SK-N-SH (cell line): ENCODE results near the gene FAM240A.

Source experiments
- CHD2 ChIP-seq: fragments of 150-350 bp; IDR thresholded peaks from 2 replicates; pipeline ENCODE4 v1.6.1; 2018; ENCODE audit warnings: low read length; ENCODE audit not compliant: partially characterized antibody
- GABPA ChIP-seq: IDR thresholded peaks from 2 replicates; pipeline ENCODE4 v1.4.0; 2012; ENCODE audit warnings: low read depth, mild to moderate bottlenecking
- NFIC ChIP-seq: IDR thresholded peaks from 2 replicates; pipeline ENCODE4 v1.4.0; 2012; ENCODE audit warnings: borderline replicate concordance
- RXRA ChIP-seq: IDR thresholded peaks from 2 replicates; pipeline ENCODE4 v1.4.0; 2012; ENCODE audit warnings: low read depth, mild to moderate bottlenecking, borderline replicate concordance
- SMC3 ChIP-seq: IDR thresholded peaks from 2 replicates; pipeline ENCODE4 v1.6.1; 2012; ENCODE audit warnings: low read depth, low read length, improper control_type of control experiment
- TF ChIP-seq, protein P1 (sequence below): fragments of 200-600 bp; sonication (generic); IDR thresholded peaks from 2 replicates; pipeline ENCODE4 v1.6.1; 2017; ENCODE audit warnings: antibody characterized with exemption, mild to moderate bottlenecking, moderate library complexity
- TF ChIP-seq, protein P2 (sequence below): IDR thresholded peaks from 2 replicates; pipeline ENCODE4; 2012
- TF ChIP-seq, protein P3 (sequence below): IDR thresholded peaks from 2 replicates; pipeline ENCODE4 v1.4.0; 2012; ENCODE audit warnings: low read depth, borderline replicate concordance
- TF ChIP-seq, protein P4 (sequence below): IDR thresholded peaks from 2 replicates; pipeline ENCODE4 v1.4.0; 2012; ENCODE audit warnings: low read depth
- TF ChIP-seq, protein P5 (sequence below): fragments of 150-350 bp; IDR thresholded peaks from 2 replicates; pipeline ENCODE4 v1.6.1; 2016; ENCODE audit warnings: mild to moderate bottlenecking, low read depth, low read length

DNA sequence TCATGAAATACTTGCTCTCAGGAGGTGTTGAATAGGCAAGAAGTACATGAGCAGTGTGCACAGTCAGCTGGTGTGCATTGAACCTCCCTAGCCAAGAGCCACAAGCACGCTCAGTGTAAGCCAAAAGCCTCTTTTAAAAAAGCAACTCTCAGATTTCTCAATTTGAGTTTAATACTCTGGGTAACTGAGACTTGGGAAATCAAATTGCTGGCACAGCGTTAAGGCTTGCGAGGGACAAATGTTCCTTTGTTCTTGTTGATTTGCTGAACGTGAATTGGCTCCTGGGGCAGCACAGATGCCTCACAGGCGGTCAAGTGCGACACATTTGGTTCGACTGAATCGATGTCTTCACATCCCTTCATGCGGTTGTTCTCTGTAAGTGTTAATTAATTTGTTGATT lies at the start of gene FAM240A:
- no peak for TF ChIP-seq RXRA
- TF ChIP-seq, protein P1, sequence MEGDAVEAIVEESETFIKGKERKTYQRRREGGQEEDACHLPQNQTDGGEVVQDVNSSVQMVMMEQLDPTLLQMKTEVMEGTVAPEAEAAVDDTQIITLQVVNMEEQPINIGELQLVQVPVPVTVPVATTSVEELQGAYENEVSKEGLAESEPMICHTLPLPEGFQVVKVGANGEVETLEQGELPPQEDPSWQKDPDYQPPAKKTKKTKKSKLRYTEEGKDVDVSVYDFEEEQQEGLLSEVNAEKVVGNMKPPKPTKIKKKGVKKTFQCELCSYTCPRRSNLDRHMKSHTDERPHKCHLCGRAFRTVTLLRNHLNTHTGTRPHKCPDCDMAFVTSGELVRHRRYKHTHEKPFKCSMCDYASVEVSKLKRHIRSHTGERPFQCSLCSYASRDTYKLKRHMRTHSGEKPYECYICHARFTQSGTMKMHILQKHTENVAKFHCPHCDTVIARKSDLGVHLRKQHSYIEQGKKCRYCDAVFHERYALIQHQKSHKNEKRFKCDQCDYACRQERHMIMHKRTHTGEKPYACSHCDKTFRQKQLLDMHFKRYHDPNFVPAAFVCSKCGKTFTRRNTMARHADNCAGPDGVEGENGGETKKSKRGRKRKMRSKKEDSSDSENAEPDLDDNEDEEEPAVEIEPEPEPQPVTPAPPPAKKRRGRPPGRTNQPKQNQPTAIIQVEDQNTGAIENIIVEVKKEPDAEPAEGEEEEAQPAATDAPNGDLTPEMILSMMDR = no peak
- TF ChIP-seq, protein P2, sequence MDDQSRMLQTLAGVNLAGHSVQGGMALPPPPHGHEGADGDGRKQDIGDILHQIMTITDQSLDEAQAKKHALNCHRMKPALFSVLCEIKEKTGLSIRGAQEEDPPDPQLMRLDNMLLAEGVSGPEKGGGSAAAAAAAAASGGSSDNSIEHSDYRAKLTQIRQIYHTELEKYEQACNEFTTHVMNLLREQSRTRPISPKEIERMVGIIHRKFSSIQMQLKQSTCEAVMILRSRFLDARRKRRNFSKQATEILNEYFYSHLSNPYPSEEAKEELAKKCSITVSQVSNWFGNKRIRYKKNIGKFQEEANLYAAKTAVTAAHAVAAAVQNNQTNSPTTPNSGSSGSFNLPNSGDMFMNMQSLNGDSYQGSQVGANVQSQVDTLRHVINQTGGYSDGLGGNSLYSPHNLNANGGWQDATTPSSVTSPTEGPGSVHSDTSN = no peak
- TF ChIP-seq, protein P3, sequence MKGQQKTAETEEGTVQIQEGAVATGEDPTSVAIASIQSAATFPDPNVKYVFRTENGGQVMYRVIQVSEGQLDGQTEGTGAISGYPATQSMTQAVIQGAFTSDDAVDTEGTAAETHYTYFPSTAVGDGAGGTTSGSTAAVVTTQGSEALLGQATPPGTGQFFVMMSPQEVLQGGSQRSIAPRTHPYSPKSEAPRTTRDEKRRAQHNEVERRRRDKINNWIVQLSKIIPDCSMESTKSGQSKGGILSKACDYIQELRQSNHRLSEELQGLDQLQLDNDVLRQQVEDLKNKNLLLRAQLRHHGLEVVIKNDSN = no peak
- TF ChIP-seq, protein P4, sequence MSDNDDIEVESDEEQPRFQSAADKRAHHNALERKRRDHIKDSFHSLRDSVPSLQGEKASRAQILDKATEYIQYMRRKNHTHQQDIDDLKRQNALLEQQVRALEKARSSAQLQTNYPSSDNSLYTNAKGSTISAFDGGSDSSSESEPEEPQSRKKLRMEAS = no peak
- TF ChIP-seq GABPA = no peak
- no peak for TF ChIP-seq CHD2
- TF ChIP-seq NFIC = no peak
- TF ChIP-seq SMC3 = no peak
- TF ChIP-seq, protein P5, sequence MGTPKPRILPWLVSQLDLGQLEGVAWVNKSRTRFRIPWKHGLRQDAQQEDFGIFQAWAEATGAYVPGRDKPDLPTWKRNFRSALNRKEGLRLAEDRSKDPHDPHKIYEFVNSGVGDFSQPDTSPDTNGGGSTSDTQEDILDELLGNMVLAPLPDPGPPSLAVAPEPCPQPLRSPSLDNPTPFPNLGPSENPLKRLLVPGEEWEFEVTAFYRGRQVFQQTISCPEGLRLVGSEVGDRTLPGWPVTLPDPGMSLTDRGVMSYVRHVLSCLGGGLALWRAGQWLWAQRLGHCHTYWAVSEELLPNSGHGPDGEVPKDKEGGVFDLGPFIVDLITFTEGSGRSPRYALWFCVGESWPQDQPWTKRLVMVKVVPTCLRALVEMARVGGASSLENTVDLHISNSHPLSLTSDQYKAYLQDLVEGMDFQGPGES = no peak
